Vagina (tissue), 2 donors: ENCODE data around the gene SET. TPM values are rescaled to one million over a fixed set of nuclear protein-coding genes. Genes with fewer than 3 reads are reported as not detected.

ENCODE experiments used
- DNase-seq, 2 donors: peaks; one replicate each; pipeline ENCODE4 v3.0.0-alpha.2; 2017; ENCODE audit errors: extremely low spot score in 2 of 2
- H3K27ac ChIP-seq: fragments of 200-600 bp; sonication (generic); one replicate; pipeline ENCODE4 v1.5.1; 2019
- H3K27me3 ChIP-seq: fragments of 200-600 bp; sonication (generic); one replicate; pipeline ENCODE4 v1.5.1; 2019
- H3K36me3 ChIP-seq, 2 donors: fragments of 200-600 bp; sonication (generic); one replicate each; pipeline ENCODE4 v1.5.1; 2017 to 2019
- H3K4me1 ChIP-seq: fragments of 200-600 bp; sonication (generic); one replicate; pipeline ENCODE4 v1.5.1; 2019
- H3K4me3 ChIP-seq, 2 donors: fragments of 200-600 bp; sonication (generic); 1 replicate in 1 of 2; 2 replicates in 1 of 2; pipeline ENCODE4 v1.5.1; 2016 to 2019
- H3K9me3 ChIP-seq: fragments of 200-600 bp; sonication (generic); one replicate; pipeline ENCODE4 v1.5.1; 2019
- POLR2A ChIP-seq, 2 donors: fragments of 450-650 bp; IDR thresholded peaks; one replicate each; pipeline ENCODE4 v1.6.1; 2017; ENCODE audit warnings: antibody characterized with exemption in 2 of 2, mild to moderate bottlenecking in 2 of 2, moderate library complexity in 2 of 2
- POLR2AphosphoS5 ChIP-seq, 2 donors: sonication (generic); formaldehyde crosslinking; IDR thresholded peaks; one replicate each; pipeline ENCODE4 v1.9.0; 2017; ENCODE audit warnings: antibody characterized with exemption in 2 of 2, mild to moderate bottlenecking in 2 of 2, low read depth in 1 of 2; ENCODE audit not compliant: insufficient read depth in 1 of 2
- intact Hi-C: fragments of 100-400 bp; cut with DNase I; formaldehyde crosslinking; loops from one replicate; pipeline ENCODE4 v1.15.1; 2023
- total RNA-seq: library from RNA; depleted of rRNA; stranded (reverse); fragments of >200 nt; gene quantifications from one replicate; pipeline ENCODE4 v1.2.3, GENCODE V29; 2016
- TF ChIP-seq, protein P1 (sequence below), 3 experiments: fragments of 450-650 bp in 2 of 3; fragments of 200-600 bp in 1 of 3; sonication (generic) in 1 of 3; IDR thresholded peaks; one replicate each; pipeline ENCODE4 v1.5.1; 2017 to 2019; ENCODE audit warnings: antibody characterized with exemption in 3 of 3, mild to moderate bottlenecking in 2 of 3, moderate library complexity in 2 of 3

Gene SET
- total RNA-seq, 1 donor from 2014 or later, result 137 TPM

DNA sequence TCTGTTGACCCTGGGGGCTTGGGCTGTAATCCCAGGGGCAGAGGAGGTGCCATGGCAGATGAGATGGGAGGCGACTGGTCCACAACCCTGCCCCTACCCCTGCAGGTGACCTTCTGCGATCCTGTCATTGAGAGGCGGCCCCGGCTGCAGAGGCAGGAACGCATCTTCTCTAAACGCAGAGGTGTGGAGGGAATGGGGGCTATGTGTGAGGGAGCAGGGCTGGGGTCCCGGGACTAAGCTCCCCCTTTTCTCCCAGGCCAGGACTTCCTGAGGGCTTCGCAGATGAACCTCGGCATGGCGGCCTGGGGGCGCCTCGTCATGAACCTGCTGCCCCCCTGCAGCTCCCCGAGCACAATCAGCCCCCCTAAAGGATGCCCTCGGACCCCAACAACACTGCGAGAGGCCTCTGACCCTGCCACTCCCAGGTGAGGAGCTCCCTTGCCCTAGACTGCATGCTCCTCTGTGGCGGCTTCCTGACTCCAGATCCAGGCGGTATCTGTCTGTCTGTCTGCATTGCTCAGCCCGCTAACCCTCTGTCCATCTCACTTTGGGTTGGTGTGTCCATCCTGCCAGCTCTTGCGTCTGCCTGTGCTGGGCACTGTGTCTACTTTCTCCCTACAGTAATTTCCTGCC lies 25.0 kb downstream of the SET start:
- Histone ChIP-seq H3K27me3 (no peaks in the 10 kb centered on the region), H3K4me3 (no peak overlapping the region), H3K9me3 (no peaks in the 10 kb centered on the region), H3K36me3 (no peaks in the 10 kb centered on the region), H3K4me1 (no peaks in the 10 kb centered on the region), H3K27ac (no peak overlapping the region)
- TF ChIP-seq POLR2AphosphoS5 (IDR thresholded peaks at IDR 0.05; ENCODE audit: insufficient read depth in 1 of 2, low read depth in 1 of 2), result no peak
- intact Hi-C loops, result no loop called here
- DNase-seq, result peak in 1 of 2 donors; percentile 90

DNA sequence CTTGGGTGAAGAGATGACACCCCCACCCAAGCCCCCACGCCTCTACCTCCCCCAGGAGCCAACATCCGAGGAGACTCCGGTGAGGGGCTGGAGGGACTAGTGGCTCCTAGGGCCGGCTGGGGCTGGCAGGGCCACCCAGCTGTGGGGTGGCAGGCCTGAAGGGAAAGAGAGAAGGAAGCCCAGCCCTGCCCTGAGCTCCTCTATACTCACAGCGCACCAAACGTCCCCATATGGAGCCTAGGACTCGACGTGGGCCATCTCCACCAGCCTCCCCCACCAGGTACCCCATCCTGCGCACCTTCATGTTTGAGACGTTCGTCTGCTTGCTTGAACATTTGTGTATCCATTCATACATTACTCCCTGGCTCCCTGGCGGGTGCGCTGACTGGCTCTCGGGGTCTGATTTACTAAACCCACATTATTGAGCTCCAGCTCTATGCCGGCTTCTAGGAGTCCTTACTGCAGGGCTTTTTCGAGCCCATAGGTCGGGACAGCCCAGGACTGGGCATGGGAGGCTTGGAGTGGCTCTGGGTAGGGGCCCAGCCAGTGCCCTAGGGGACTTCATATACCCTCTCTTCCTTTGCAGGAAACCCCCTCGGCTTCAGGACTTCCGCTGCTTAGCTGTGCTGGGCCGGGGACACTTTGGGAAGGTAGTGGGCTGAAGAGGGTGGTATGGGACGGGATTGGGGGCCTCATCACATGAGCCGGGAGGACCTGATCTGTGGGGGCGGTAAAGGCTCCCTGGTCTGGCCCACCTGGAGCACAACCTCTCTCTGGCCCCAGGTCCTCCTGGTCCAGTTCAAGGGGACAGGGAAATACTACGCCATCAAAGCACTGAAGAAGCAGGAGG lies 25.8 kb downstream of the SET start:
- no peaks in the 10 kb centered on the region for H3K9me3 ChIP-seq
- H3K36me3 ChIP-seq, result no peaks in the 10 kb centered on the region
- no peak overlapping the region for H3K27ac ChIP-seq
- intact Hi-C loops, result no loop called here
- DNase-seq, result no peak
- no peaks in the 10 kb centered on the region for H3K4me1 ChIP-seq
- H3K27me3 ChIP-seq, result no peaks in the 10 kb centered on the region
- no peak overlapping the region for H3K4me3 ChIP-seq
- TF ChIP-seq POLR2A (IDR thresholded peaks at IDR 0.05), result no peak
- TF ChIP-seq POLR2AphosphoS5 (IDR thresholded peaks at IDR 0.05; ENCODE audit: insufficient read depth in 1 of 2, low read depth in 1 of 2), result no peak

DNA sequence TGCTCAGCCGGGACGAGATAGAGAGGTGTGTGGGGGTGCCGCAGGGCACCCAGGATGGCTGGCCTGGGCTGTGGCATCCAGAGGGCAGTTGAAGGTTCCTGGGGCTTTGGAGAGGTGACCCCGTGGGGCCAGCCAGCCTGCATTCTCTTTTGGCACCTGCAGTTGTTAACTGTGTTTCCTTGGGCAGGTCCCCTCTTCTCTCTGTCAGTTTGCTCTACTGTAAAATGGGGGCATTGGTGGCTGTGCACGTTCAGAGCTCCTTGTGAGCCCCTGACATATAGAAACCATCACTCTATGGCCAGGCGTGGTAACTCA lies 26.4 kb downstream of the SET start:
- no peak for TF ChIP-seq POLR2A (IDR thresholded peaks at IDR 0.05)
- TF ChIP-seq POLR2AphosphoS5 (IDR thresholded peaks at IDR 0.05; ENCODE audit: insufficient read depth in 1 of 2, low read depth in 1 of 2), result no peak
- DNase-seq, result no peak

GRCh38 chr9:128716581-128717254 lies 27.7 kb downstream of the SET start:
- H3K9me3 ChIP-seq, result no peaks in the 10 kb centered on the region
- intact Hi-C loops, result no loop called here
- H3K27me3 ChIP-seq, result no peaks in the 10 kb centered on the region
- H3K36me3 ChIP-seq, result no peaks in the 10 kb centered on the region
- no peak for TF ChIP-seq POLR2AphosphoS5 (IDR thresholded peaks at IDR 0.05; ENCODE audit: insufficient read depth in 1 of 2, low read depth in 1 of 2)
- TF ChIP-seq POLR2A (IDR thresholded peaks at IDR 0.05), result no peak
- TF ChIP-seq, protein P1, sequence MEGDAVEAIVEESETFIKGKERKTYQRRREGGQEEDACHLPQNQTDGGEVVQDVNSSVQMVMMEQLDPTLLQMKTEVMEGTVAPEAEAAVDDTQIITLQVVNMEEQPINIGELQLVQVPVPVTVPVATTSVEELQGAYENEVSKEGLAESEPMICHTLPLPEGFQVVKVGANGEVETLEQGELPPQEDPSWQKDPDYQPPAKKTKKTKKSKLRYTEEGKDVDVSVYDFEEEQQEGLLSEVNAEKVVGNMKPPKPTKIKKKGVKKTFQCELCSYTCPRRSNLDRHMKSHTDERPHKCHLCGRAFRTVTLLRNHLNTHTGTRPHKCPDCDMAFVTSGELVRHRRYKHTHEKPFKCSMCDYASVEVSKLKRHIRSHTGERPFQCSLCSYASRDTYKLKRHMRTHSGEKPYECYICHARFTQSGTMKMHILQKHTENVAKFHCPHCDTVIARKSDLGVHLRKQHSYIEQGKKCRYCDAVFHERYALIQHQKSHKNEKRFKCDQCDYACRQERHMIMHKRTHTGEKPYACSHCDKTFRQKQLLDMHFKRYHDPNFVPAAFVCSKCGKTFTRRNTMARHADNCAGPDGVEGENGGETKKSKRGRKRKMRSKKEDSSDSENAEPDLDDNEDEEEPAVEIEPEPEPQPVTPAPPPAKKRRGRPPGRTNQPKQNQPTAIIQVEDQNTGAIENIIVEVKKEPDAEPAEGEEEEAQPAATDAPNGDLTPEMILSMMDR (IDR thresholded peaks at IDR 0.05), result no peak
- no peaks in the 10 kb centered on the region for H3K4me1 ChIP-seq
- H3K27ac ChIP-seq, result no peak overlapping the region
- no peak for DNase-seq
- H3K4me3 ChIP-seq, result no peak overlapping the region

More for the DNA sequence above, 26.4 kb downstream of the SET start:
- no peaks in the 10 kb centered on the region for H3K27me3 ChIP-seq
- H3K9me3 ChIP-seq, result no peaks in the 10 kb centered on the region
- H3K27ac ChIP-seq, result no peak overlapping the region
- H3K4me1 ChIP-seq, result no peaks in the 10 kb centered on the region
- no peak overlapping the region for H3K4me3 ChIP-seq
- intact Hi-C loops, result no loop called here
- no peaks in the 10 kb centered on the region for H3K36me3 ChIP-seq

DNA sequence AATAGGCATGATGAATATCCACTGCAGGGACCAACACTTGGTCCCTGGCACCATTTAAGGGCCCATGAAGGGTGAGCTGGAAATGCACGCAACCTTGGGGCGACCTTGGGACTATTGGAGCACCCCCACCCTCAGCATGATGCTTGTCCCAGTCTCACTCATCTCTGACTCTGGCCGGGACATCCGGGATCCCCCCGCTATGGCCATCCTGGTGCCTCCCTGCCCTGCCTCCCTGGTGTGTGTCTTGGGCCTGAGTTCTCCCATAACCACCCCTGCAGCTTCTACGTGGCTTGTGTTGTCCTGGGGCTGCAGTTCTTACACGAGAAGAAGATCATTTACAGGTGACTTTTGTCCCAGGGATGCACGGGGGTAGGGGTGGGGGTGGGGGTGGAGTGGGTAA lies 29.0 kb downstream of the SET start:
- H3K27me3 ChIP-seq, result no peaks in the 10 kb centered on the region
- intact Hi-C loops, result no loop called here
- H3K4me3 ChIP-seq, result no peak overlapping the region
- TF ChIP-seq POLR2AphosphoS5 (IDR thresholded peaks at IDR 0.05; ENCODE audit: insufficient read depth in 1 of 2, low read depth in 1 of 2), result no peak
- TF ChIP-seq, protein P1 (IDR thresholded peaks at IDR 0.05), result no peak
- TF ChIP-seq POLR2A (IDR thresholded peaks at IDR 0.05), result no peak
- no peak overlapping the region for H3K27ac ChIP-seq
- DNase-seq, result peak in 1 of 2 donors; percentile 89
- no peaks in the 10 kb centered on the region for H3K9me3 ChIP-seq
- peaks cover 6% of the 10 kb centered on the region for H3K4me1 ChIP-seq
- H3K36me3 ChIP-seq, result no peaks in the 10 kb centered on the region

- Histone ChIP-seq H3K9me3 (no peaks in the 10 kb centered on the region), H3K27ac (no peak overlapping the region), H3K4me3 (no peak overlapping the region), H3K4me1 (peaks cover 10% of the 10 kb centered on the region), H3K27me3 (no peaks in the 10 kb centered on the region), H3K36me3 (no peaks in the 10 kb centered on the region)
- TF ChIP-seq POLR2A (IDR thresholded peaks at IDR 0.05), result no peak
- TF ChIP-seq, protein P1 (IDR thresholded peaks at IDR 0.05), result no peak
- no peak for TF ChIP-seq POLR2AphosphoS5 (IDR thresholded peaks at IDR 0.05; ENCODE audit: insufficient read depth in 1 of 2, low read depth in 1 of 2)
- DNase-seq, result no peak
- intact Hi-C loops, result no loop called here
These were observed 29.5 kb downstream of the SET start for GRCh38 chr9:128718475-128718874.
